HUES6 (cell line): ENCODE results near the gene CHRNA7.

Experiments
- H3K27ac ChIP-seq: 2 replicates; pipeline ENCODE4 v1.7.0; 2013; ENCODE audit warnings: low read depth, mild to moderate bottlenecking, low read length, inconsistent platforms
- H3K27me3 ChIP-seq: 2 replicates; pipeline ENCODE4 v1.6.1; 2013; ENCODE audit warnings: low read length; ENCODE audit not compliant: control insufficient read depth, insufficient read depth
- H3K36me3 ChIP-seq: 2 replicates; pipeline ENCODE4 v1.6.1; 2013; ENCODE audit warnings: low read length; ENCODE audit not compliant: control insufficient read depth, insufficient read depth
- H3K4me1 ChIP-seq: 2 replicates; pipeline ENCODE4 v1.6.1; 2013; ENCODE audit warnings: low read length; ENCODE audit not compliant: control insufficient read depth, insufficient read depth
- H3K4me3 ChIP-seq: 2 replicates; pipeline ENCODE4 v1.5.1; 2013; ENCODE audit warnings: low read depth, low read length
- H3K9ac ChIP-seq: one replicate; pipeline ENCODE4 v1.6.1; 2013; ENCODE audit warnings: mild to moderate bottlenecking, low read length
- H3K9me3 ChIP-seq: 2 replicates; pipeline ENCODE4 v1.6.1; 2013; ENCODE audit warnings: low read depth, low read length; ENCODE audit not compliant: control insufficient read depth, insufficient read depth

Gene CHRNA7

DNA sequence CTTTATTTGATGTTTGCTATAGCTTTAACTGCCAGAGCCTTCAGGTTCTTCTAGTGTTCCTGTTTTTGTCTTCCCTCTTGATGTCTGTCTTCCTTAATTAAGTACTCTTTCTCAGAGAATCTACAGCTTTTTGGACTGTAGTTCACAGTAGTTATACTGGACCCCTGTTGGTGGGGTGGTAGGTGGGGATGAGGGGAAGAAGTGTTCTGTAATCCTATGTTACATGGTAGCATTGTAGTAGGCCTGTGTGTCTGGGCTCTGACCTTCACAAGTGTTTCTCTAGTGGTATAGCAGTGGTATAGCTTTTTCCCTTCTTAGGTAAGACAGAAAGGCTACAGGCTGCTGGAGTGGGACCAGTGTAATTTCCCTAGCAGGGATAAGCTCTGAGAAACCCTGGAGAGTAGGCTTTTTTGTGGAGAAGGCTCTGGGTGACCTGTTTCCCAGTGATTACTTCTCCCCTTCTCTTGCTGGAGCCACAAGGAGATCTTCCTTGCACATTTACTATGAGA is 59.6 kb downstream of the CHRNA7 start:
- Histone ChIP-seq H3K27ac (no peak overlapping the region), H3K9me3 (0 out of 2 replicates have a peak, but pooled peaks cover 7% of the 10 kb centered on the region), H3K4me3 (no peak overlapping the region), H3K27me3 (no peaks in the 10 kb centered on the region), H3K36me3 (no peaks in the 10 kb centered on the region), H3K4me1 (peaks cover 11% of the 10 kb centered on the region), H3K9ac (no peak overlapping the region)

DNA sequence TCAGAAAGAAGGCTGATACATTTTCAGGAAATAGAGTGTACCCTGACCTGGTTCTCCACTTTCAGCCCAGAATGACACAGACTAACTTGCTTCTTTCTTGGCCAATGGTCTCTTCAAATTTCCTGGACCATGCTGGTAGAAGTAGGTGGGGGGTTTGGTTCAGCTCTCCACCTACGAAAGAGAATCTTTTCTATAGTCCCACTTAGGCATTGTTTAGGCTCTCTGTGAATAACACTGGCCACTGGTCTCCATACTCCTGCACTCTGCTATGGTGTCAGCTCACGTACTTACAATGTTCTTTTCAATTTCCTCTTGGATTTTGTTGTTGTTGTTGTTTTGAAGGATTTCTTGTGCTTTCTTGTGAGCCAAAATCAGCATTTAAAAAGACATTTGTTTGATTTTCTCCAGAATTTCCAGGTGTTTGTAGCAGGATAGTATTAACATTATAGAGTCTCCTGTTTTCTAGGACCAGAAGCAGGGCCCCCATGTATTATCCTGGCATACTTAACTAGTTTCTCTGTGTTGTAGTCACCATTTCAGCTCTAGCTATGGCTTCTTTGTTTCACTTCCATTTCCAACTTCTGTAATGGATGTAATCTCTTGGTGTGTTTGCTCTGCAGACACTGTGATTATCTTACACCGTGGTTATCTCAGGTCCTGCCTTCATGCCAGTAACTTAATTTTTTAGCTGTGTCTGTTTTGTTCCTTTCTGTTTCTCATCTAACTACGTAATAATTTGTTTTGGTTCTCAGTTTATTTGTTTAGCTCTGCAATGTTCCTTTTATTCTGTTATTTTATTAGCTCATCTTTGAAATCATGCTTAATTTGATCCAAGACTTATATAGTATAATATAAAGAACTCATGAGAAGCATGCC is 61.4 kb downstream of the CHRNA7 start:
- no peak overlapping the region for H3K27ac ChIP-seq
- no peak overlapping the region for H3K9ac ChIP-seq
- H3K36me3 ChIP-seq, result no peaks in the 10 kb centered on the region
- 0 out of 2 replicates have a peak, but pooled peaks cover 7% of the 10 kb centered on the region for H3K9me3 ChIP-seq
- H3K27me3 ChIP-seq, result no peaks in the 10 kb centered on the region
- H3K4me3 ChIP-seq, result no peak overlapping the region
- peaks cover 13% of the 10 kb centered on the region for H3K4me1 ChIP-seq

DNA sequence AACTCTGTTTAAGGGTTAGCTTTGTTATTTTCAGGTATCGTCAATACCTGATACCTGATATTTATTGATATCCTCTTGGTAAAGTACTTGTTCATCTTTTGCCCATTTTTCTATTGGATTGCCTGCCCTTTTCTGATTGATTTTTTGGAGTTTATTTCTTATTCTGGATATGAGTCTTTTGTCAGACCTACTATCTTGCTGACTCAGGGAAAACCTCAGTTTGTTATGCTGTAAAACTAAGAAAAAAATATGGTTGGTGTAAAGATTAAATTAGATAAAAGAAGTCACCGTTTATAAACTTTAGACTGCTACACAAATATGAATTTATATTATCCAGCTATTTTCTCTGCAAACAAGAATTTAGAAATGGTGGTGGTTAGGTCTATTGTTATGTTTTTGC is 65.9 kb downstream of the CHRNA7 start:
- Histone ChIP-seq H3K27ac (no peak overlapping the region), H3K4me3 (no peak overlapping the region), H3K9me3 (no peaks in the 10 kb centered on the region), H3K9ac (no peak overlapping the region), H3K4me1 (peaks cover 33% of the 10 kb centered on the region), H3K36me3 (no peaks in the 10 kb centered on the region), H3K27me3 (no peaks in the 10 kb centered on the region)

DNA sequence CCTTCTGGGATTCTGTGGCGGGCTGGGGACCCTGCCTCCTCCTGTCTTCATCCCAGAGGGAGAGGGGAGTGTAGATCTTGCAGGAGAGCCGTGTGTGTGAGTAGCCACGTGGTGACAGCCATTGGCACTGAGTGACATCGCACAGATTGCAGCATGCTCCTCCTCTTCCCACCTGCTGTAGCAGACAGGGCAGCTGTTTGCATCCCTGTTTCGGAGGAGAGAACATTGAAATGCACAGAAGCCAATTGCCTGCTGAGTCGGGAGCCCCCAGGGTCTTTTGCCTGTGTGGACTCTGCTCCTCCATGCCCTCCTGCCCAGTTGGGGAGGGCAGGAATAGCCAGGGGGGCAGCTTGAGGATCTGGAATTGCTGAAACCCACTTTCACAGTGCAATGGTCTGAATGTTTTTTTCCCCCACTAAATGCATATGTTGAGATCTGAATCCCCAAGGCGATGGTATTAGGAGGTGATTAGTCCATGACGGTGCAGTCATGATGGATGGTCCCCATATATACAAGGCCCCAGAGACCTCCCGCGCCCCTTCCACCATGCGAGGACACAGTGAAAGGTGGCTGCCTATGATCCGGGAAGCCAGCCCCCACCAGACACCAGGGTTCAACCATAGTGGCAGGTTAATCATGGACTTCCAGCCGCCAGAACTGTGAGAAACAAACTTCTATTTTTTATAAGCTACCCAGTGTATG is 66.8 kb downstream of the CHRNA7 start:
- Histone ChIP-seq H3K9ac (no peak overlapping the region), H3K4me3 (no peak overlapping the region), H3K27me3 (no peaks in the 10 kb centered on the region), H3K4me1 (peaks cover 25% of the 10 kb centered on the region), H3K9me3 (no peaks in the 10 kb centered on the region), H3K27ac (no peak overlapping the region), H3K36me3 (no peaks in the 10 kb centered on the region)

DNA sequence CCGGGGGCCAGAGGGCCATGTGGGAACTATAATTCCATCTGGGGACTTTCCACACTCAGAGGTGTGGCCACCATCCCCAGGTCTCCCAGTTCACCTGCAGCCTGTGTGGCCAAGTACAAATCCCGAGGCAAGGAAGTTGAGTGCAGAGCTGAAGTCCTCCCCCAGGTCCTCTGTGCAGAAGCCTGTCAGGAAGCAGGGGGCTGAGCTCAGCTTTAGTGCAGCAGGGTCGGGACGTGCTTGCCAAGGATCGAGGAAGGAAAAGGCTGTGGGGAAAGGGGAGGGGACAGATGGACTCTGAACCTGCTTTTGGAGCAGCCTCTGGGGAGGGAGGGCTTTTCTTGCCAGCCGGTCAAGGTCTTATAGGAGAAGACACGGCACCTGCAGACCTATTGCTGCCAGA is 67.7 kb downstream of the CHRNA7 start:
- Histone ChIP-seq H3K9me3 (no peaks in the 10 kb centered on the region), H3K36me3 (no peaks in the 10 kb centered on the region), H3K4me3 (no peak overlapping the region), H3K27me3 (no peaks in the 10 kb centered on the region), H3K4me1 (peaks cover 22% of the 10 kb centered on the region), H3K27ac (no peak overlapping the region), H3K9ac (no peak overlapping the region)

DNA sequence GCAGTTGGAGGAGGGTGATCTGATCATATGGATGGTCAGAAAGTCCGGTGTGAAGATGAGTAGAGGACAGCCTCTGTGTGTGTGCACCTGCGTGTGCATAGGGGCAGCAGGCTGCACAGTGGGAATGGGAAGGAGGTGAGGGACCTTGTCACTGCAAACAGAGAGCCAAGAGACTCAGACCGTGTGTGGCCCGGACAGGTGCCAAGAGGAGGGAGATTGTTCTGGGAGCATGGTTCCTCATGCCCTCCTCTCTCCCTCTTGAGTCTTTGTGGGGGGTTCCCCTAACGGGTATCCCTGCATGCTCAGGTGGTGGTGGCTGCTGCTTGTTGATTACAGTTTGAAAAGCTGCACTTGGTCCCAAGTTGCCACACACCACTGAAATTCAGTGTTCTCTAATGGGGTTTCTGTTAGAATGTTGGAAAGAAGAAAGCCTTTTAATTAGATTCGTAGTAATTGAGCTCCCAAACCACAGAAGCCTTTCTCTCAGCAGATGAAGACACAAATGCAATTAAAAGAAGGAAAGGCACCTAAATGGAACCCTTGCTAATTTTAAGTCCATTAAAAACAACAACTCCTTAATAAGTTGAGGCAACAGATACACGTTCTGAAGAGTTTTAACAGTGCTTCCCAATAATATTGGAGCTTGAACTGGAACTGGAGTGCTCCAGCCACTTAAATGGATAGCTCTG is 68.9 kb downstream of the CHRNA7 start:
- H3K4me1 ChIP-seq, result peaks cover 22% of the 10 kb centered on the region
- no peak overlapping the region for H3K9ac ChIP-seq

DNA sequence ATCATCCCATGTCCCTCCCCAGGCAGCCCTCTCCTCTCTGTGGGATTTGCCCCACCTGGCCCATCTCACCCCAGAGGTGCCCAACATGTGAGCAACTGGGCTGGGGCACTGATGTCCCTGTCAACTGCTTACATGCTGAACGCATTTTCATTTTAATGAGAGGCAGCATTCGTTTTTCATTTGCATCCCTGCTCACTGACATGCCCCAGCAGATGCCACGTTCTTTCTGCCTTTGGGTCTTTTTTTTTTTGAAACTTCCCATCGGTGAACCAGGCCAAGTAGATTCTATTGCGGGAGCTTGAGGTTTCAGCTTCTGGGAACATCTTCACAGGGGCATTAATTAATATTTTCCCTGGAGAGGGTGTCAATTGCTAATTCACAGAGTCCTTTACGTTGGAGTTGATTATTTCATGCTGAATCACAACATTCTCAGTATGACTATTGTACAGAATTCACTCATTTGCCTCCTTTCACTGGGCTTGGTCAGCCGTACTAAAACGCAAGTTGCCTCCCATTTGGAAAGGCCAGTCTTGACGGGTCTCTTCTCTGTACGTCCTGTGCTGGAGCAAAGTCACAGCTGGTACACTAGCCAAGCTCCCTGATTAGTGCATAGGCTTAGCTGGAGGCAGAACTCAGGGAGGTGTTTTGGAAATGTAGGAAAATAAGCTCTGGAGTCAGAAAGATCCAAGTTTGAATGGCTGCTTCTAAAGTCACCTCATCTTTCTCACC is 69.8 kb downstream of the CHRNA7 start:
- H3K27me3 ChIP-seq, result no peaks in the 10 kb centered on the region
- H3K9ac ChIP-seq, result no peak overlapping the region
- no peaks in the 10 kb centered on the region for H3K9me3 ChIP-seq
- H3K4me1 ChIP-seq, result peaks cover 22% of the 10 kb centered on the region
- H3K36me3 ChIP-seq, result no peaks in the 10 kb centered on the region
- H3K27ac ChIP-seq, result no peak overlapping the region
- no peak overlapping the region for H3K4me3 ChIP-seq

More for the DNA sequence above, 68.9 kb downstream of the CHRNA7 start:
- H3K27ac ChIP-seq, result no peak overlapping the region
- H3K27me3 ChIP-seq, result no peaks in the 10 kb centered on the region
- H3K4me3 ChIP-seq, result no peak overlapping the region
- H3K36me3 ChIP-seq, result no peaks in the 10 kb centered on the region
- H3K9me3 ChIP-seq, result no peaks in the 10 kb centered on the region

DNA sequence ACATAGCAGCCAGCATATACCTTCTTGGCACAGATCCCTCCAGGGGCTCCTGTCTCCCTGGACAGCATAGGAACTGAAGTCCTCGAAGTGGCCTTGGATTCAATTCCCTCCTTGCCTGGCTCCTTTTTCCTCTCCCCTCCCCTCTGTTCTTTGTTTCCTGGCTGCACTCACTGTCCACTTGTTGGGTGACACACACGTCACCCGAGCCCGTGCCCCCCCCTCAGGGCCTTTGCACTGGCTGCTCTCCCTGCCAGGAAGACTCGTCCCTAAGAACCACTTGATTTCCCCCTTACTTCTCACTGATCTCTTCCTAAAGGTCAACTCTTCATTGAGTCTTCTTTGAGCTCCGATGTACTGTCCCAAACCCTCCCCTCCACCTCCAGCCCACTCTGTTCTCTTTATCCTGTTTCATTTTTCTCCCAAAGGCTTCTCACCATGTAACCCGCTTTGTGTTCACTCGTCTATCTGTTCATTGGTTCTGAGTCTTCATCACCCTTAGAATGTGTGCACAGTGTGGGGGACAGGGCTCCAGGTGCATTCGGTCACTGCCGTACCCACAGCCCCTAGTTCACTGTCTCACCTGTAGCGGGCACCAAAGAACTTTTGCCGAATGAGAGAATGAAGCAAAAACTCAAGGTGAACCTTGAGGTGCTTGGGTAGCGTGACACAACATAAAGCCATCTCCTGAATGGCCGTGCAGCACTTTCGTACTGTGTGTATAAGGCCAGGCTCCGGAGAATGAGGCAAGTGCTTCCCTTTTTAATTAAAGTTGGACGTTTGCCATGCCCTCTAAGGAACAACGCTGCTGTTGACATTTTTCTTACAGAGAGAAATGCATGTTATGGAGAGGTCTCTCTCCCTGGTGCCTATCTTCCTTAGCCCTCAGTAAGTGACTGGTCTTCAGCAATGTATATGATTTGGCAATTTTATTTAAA is 74.0 kb downstream of the CHRNA7 start:
- Histone ChIP-seq H3K27me3 (no peaks in the 10 kb centered on the region), H3K9me3 (no peaks in the 10 kb centered on the region), H3K9ac (no peak overlapping the region), H3K36me3 (no peaks in the 10 kb centered on the region), H3K4me3 (no peak overlapping the region), H3K27ac (no peak overlapping the region), H3K4me1 (peaks cover 14% of the 10 kb centered on the region)

DNA sequence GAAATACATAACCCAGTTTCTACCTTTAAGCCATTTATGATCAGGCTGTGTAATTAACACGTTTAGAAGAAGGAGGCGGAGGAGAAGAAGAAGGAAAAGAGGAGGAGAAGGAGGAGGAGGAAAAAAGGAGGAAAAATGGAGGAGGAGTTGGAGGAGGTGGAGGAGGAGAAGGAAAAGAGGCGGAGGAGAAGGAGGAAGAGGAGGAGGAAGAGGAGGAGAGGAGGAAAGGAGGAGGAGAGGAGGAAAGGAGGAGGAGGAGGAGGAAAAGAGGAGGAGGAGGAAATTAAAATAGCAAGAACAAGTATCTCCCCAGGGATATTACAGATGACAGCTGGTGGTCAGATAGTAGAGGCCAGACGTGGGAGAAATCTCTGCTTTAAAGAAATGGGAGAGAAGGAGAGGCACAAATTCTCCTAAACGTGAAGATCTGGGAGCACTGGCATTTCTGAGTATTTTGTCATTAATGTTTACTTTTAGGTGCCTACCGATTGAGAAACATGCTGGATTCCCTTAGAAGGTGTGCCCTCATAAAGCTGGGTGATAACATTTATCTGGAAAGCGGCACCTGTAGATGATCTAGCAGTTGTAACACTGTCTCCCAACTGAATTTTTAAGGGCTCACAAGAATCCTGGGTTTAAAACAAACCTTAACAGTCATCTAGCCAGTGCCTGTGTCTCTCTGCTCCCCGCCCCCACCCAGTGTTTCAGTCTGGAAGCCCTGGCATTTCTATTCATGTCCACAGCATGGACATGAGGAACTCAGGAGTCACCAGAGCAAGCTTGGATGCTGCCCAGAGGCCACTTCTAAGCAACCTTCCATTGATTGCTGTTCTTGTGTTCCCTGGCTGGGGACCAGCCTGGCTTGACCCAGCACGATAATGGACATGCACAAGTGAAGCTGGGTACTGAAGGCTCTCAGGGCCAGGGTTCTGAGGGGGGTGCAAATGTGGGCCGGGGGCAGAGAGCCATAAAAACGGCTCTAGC is 75.2 kb downstream of the CHRNA7 start:
- no peak overlapping the region for H3K9ac ChIP-seq
- H3K36me3 ChIP-seq, result no peaks in the 10 kb centered on the region
- H3K9me3 ChIP-seq, result no peaks in the 10 kb centered on the region
- H3K27me3 ChIP-seq, result no peaks in the 10 kb centered on the region
- no peak overlapping the region for H3K27ac ChIP-seq
- H3K4me1 ChIP-seq, result peaks cover 9% of the 10 kb centered on the region
- no peak overlapping the region for H3K4me3 ChIP-seq
